ENCODE data around the gene FAM110C.

DNA sequence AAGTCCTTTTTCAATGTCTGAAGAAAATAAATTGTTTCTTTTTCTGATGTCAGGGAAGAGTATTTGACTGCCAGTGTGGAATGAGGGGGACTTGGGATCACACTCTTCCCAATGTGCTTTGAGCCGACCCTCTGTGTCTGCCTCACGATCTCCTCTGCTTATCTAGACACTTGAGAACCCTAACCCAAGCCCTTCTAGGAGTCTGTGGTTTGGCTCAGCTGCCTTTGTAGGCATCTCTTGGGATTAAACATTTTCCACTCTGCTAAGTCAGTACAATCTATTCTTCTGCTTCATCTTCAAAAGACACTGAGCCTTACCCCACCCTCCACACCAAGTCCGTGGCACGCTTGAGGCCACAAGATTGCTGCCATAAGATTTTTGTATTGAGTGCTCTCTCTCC, 19.4 kb downstream of the FAM110C start:
- no peak for TF ChIP-seq REST (IDR thresholded peaks at IDR 0.05; ENCODE audit: insufficient read depth in 1 of 2, low read depth in 2 of 2, low read length in 2 of 2)
- TF ChIP-seq POLR2AphosphoS5 (IDR thresholded peaks at IDR 0.05; ENCODE audit: low read depth, low read length): no peak

Data from PFSK-1 (cell line).